Stomach smooth muscle (tissue), 2 donors: ENCODE results near the gene RABGAP1L.
"Not testable (repeated sequence)": the region's sequence is repeated elsewhere in the genome, so short reads cannot be mapped to it uniquely, and the experiment has no call there.

Experiments used
- H3K27ac ChIP-seq: one replicate; pipeline ENCODE4 v1.7.0; 2013; ENCODE audit warnings: mild to moderate bottlenecking, low read length, inconsistent platforms
- H3K27me3 ChIP-seq, 2 donors: one replicate each; pipeline ENCODE4 v1.7.0; 2013; ENCODE audit warnings: low read length in 2 of 2; ENCODE audit not compliant: insufficient read depth in 2 of 2, control insufficient read depth in 1 of 2
- H3K36me3 ChIP-seq, 2 donors: one replicate each; pipeline ENCODE4 v1.7.0; 2013; ENCODE audit warnings: low read length in 2 of 2; ENCODE audit not compliant: control insufficient read depth in 2 of 2, insufficient read depth in 2 of 2
- H3K4me1 ChIP-seq: one replicate; pipeline ENCODE4 v1.7.0; 2013; ENCODE audit warnings: low read length; ENCODE audit not compliant: control insufficient read depth, insufficient read depth
- H3K4me3 ChIP-seq, 2 donors: one replicate each; pipeline ENCODE4 v1.7.0; 2013; ENCODE audit warnings: low read length in 2 of 2
- H3K9ac ChIP-seq, 2 donors: one replicate each; pipeline ENCODE4 v1.7.0; 2013; ENCODE audit warnings: low read length in 2 of 2, mild to moderate bottlenecking in 1 of 2
- H3K9me3 ChIP-seq, 2 donors: one replicate each; pipeline ENCODE4 v1.7.0; 2013; ENCODE audit warnings: low read length in 2 of 2; ENCODE audit not compliant: control insufficient read depth in 2 of 2
- donor health status: healthy.
- donor health status: Pancreatic carcinoma.

Gene RABGAP1L

GRCh38 chr1:174239541-174239940, 80.2 kb downstream of the RABGAP1L start:
- Histone ChIP-seq H3K27ac (no peak overlapping the region), H3K9ac (no peak overlapping the region), H3K36me3 (peaks cover 6% of the 10 kb centered on the region in 2 donors), H3K4me3 (no peak overlapping the region), H3K4me1 (no peaks in the 10 kb centered on the region), H3K9me3 (no peaks in the 10 kb centered on the region), H3K27me3 (no peaks in the 10 kb centered on the region)

- Histone ChIP-seq H3K9ac (no peak overlapping the region), H3K36me3 (peaks cover 6 to 12% of the 10 kb centered on the region in 2 donors), H3K27me3 (no peaks in the 10 kb centered on the region), H3K27ac (no peak overlapping the region), H3K4me1 (no peaks in the 10 kb centered on the region), H3K4me3 (no peak overlapping the region), H3K9me3 (no peaks in the 10 kb centered on the region)
These were observed 83.5 kb downstream of the RABGAP1L start for GRCh38 chr1:174242856-174243255.

- H3K9ac ChIP-seq = no peak overlapping the region
- H3K9me3 ChIP-seq = no peaks in the 10 kb centered on the region
- H3K4me3 ChIP-seq = no peak overlapping the region
- H3K36me3 ChIP-seq = peaks cover 6 to 12% of the 10 kb centered on the region in 2 donors
- no peak overlapping the region for H3K27ac ChIP-seq
- H3K4me1 ChIP-seq = no peaks in the 10 kb centered on the region
- no peaks in the 10 kb centered on the region for H3K27me3 ChIP-seq
These were observed 84.2 kb downstream of the RABGAP1L start for GRCh38 chr1:174243451-174244000.

- H3K4me1 ChIP-seq = no peaks in the 10 kb centered on the region
- H3K4me3 ChIP-seq = no peak overlapping the region
- no peak overlapping the region for H3K27ac ChIP-seq
- no peaks in the 10 kb centered on the region for H3K27me3 ChIP-seq
- no peak overlapping the region for H3K9ac ChIP-seq
- H3K36me3 ChIP-seq = peaks cover 6 to 12% of the 10 kb centered on the region in 2 donors
- no peaks in the 10 kb centered on the region for H3K9me3 ChIP-seq
These were observed 84.7 kb downstream of the RABGAP1L start for GRCh38 chr1:174244017-174244416.

- peaks cover 6 to 9% of the 10 kb centered on the region in 2 donors for H3K36me3 ChIP-seq
- H3K4me3 ChIP-seq = no peak overlapping the region
- no peaks in the 10 kb centered on the region for H3K4me1 ChIP-seq
- no peaks in the 10 kb centered on the region for H3K9me3 ChIP-seq
- no peak overlapping the region for H3K27ac ChIP-seq
- no peaks in the 10 kb centered on the region for H3K27me3 ChIP-seq
- H3K9ac ChIP-seq = no peak overlapping the region
These were observed 88.2 kb downstream of the RABGAP1L start for GRCh38 chr1:174247472-174247871.

- H3K9ac ChIP-seq = no peak overlapping the region
- H3K4me1 ChIP-seq = no peaks in the 10 kb centered on the region
- H3K27ac ChIP-seq = no peak overlapping the region
- H3K36me3 ChIP-seq = peaks cover 3 to 9% of the 10 kb centered on the region in 2 donors
- no peaks in the 10 kb centered on the region for H3K27me3 ChIP-seq
- no peak overlapping the region for H3K4me3 ChIP-seq
- H3K9me3 ChIP-seq = no peaks in the 10 kb centered on the region
These were observed 88.7 kb downstream of the RABGAP1L start for GRCh38 chr1:174248041-174248440.

- H3K9ac ChIP-seq = not testable (repeated sequence)
These were observed 97.1 kb downstream of the RABGAP1L start for GRCh38 chr1:174256386-174256785.

GRCh38 chr1:174258148-174258550, 98.8 kb downstream of the RABGAP1L start:
- H3K4me3 ChIP-seq = no peak overlapping the region
- H3K36me3 ChIP-seq = no peaks in the 10 kb centered on the region
- no peak overlapping the region for H3K27ac ChIP-seq
- no peaks in the 10 kb centered on the region for H3K9me3 ChIP-seq
- H3K4me1 ChIP-seq = no peaks in the 10 kb centered on the region
- no peak overlapping the region for H3K9ac ChIP-seq
- no peaks in the 10 kb centered on the region for H3K27me3 ChIP-seq

More at GRCh38 chr1:174256386-174256785, 97.1 kb downstream of the RABGAP1L start:
- not testable (repeated sequence) for H3K9me3 ChIP-seq, H3K4me3 ChIP-seq, H3K27me3 ChIP-seq, H3K4me1 ChIP-seq, H3K27ac ChIP-seq, H3K36me3 ChIP-seq

- H3K4me1 ChIP-seq = no peaks in the 10 kb centered on the region
- H3K27ac ChIP-seq = no peak overlapping the region
- no peaks in the 10 kb centered on the region for H3K27me3 ChIP-seq
- H3K36me3 ChIP-seq = no peaks in the 10 kb centered on the region
- no peaks in the 10 kb centered on the region for H3K9me3 ChIP-seq
- no peak overlapping the region for H3K9ac ChIP-seq
- H3K4me3 ChIP-seq = no peak overlapping the region
These were observed 103.3 kb downstream of the RABGAP1L start for GRCh38 chr1:174262349-174263241.

- H3K9me3 ChIP-seq = no peaks in the 10 kb centered on the region
These were observed 106.0 kb downstream of the RABGAP1L start for GRCh38 chr1:174265282-174265681.

GRCh38 chr1:174266476-174266875, 107.2 kb downstream of the RABGAP1L start:
- no peak overlapping the region for H3K4me3 ChIP-seq
- H3K4me1 ChIP-seq = no peaks in the 10 kb centered on the region
- no peak overlapping the region for H3K9ac ChIP-seq
- no peak overlapping the region for H3K27ac ChIP-seq
- H3K9me3 ChIP-seq = no peaks in the 10 kb centered on the region
- no peaks in the 10 kb centered on the region for H3K27me3 ChIP-seq
- H3K36me3 ChIP-seq = no peaks in the 10 kb centered on the region

More at GRCh38 chr1:174265282-174265681, 106.0 kb downstream of the RABGAP1L start:
- Histone ChIP-seq H3K36me3 (no peaks in the 10 kb centered on the region), H3K4me1 (no peaks in the 10 kb centered on the region), H3K27ac (no peak overlapping the region), H3K27me3 (no peaks in the 10 kb centered on the region), H3K4me3 (no peak overlapping the region), H3K9ac (no peak overlapping the region)
